HK-2 (cell line): Measurements from ENCODE around the gene MPC1.

Experiments
- DNase-seq: peaks from one replicate; pipeline ENCODE4 v3.0.0-alpha.2; 2018; ENCODE audit not compliant: unreplicated experiment

Gene MPC1

GRCh38 chr6:166317261-166318212 is 65.2 kb downstream of the MPC1 start:
- no peak for DNase-seq

- no peak for DNase-seq
Observed at GRCh38 chr6:166315436-166315835, 67.3 kb downstream of the MPC1 start.
